HG02623 (cell line): ENCODE measurements around the gene CNTNAP2.
"Not testable (repeated sequence)": the region's sequence is repeated elsewhere in the genome, so short reads cannot be mapped to it uniquely, and the experiment has no call there.

Experiments used
- ATAC-seq: cut with Tn5 transposase; IDR thresholded peaks from one replicate; pipeline ENCODE4 v1.9.1; 2021; ENCODE audit warnings: moderate library complexity; ENCODE audit not compliant: unreplicated experiment

Gene CNTNAP2

DNA sequence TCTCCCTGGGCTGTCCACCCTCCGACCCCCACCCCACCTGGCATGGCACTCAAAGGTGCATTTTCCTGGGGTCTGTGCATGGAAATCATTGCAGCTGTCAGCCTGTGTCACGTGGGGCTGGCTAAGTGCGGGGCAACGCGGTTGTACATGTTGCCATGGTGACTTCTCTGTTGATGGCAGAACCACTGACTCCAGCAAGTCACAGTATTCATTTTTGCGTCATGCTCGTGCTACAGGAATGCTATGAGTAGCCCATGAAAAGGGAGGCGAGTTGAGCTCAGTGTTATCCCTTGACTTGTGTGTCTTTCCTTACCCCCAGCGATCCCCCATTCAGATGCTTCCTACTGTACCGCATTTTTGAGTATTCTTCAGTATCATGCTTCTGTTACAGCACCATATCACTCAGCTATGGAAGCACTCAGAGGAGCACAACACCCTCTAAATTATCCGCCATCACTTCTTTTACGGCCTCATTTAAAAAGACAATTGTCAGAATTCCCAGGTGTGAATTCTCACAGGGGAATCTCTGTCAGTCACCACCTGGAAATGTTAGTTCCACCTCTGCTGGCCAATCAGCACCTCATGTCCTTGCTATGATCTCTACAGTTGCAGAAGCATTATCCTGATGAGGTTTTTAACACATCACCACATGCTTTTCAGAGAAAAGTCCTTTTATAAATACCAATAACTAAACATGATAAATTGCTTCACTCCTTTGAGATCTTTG, 2279.6 kb downstream of the CNTNAP2 start:
- ATAC-seq = no peak

DNA sequence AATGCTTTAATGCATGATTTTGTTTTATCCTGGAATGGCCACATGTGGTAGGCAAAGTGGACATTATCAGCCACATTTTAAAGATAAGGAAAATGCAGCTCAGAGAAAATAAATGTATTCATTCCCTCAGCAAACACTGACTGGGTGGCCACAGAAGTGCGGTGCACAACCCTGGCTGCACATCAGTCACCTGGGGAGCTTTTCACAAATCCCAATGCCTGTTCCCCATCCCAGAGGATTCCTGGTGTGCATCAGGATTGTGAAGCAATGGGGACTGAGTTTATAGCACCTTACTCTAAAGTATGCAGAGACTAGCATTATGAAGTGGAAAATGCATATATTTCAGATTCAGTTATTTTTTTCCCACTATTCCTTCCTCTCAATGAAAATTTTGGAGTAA, 2280.5 kb downstream of the CNTNAP2 start:
- no peak for ATAC-seq

DNA sequence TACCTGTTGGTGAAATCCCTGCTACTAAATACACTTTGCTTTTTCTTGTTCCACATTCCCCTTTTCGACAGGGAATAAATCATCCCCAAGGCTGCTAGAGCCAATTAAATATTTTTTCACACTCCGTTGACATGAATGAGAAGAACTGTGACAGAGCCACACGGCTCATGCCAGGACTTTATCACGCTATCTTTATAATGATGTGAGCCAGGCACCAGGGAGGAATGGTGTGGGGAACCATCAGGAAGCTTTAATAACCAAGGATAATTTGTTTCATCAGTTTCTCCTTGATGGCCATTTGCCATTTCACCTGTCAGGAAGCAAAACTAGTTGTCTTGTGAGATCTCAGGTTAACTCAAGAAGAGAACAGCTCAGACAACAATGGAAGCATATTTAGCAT, 2280.9 kb downstream of the CNTNAP2 start:
- no peak for ATAC-seq

DNA sequence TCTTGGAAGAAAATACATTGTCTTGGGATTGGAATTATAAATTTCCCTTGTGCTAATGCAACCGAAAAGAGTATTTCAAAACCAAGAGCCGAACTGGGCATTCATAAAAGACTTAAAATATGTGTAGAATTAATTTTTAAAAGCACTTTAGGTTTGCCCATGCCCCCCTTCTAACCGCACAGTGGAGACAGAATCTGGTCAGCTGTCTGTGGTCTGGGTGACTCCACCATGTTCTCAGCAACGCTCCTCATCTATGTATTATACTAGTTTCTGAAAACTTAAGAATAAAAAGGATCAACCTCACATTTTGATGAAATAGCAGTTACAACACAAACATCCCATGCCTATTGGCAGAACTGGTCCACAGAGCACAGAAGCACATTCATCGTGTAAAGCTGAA, 2281.4 kb downstream of the CNTNAP2 start:
- no peak for ATAC-seq

DNA sequence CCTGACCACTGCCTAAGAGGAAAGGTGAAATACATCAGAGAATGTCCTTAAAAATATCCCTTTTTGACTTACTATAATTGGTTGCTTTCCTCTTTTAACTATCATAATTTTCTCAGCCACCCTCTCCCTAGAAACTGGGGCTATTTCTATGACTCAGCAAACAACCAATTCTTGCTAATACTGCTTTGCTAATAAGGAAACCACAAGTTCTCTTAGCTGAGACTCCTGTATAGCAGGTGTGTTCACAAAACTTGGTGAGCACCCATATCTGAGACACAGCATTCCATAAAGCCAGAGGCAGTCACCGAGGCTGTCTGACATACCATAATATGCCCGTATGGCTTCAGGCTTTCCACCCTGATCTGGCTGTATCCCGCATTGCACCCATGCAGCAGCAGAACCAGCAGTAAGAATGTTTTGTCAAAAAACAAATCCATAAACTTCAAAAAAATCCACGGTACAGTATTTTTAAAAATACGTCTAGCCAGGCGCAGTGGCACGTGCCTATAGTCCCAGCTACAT, 2282.3 kb downstream of the CNTNAP2 start:
- peak; percentile 87 for ATAC-seq

DNA sequence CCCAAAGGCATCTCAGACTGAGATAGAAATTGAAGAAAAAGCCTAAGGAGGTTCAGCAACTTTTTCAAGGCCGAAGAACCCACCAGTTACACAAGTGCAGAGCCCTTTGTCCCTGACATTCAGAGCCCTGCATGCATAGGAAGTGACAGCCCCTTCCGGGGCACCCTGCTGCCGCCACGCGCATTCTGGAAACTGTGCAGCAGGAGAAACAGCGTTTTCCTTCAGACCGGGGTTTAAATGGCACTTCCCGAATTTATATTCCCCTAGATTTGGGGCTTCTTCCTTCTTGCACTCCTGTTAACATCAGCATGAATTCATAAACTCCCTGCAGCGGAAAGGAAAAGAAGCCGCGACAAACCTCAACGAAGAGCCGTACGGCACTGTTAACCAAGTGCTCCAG, 2283.5 kb downstream of the CNTNAP2 start:
- no peak for ATAC-seq

DNA sequence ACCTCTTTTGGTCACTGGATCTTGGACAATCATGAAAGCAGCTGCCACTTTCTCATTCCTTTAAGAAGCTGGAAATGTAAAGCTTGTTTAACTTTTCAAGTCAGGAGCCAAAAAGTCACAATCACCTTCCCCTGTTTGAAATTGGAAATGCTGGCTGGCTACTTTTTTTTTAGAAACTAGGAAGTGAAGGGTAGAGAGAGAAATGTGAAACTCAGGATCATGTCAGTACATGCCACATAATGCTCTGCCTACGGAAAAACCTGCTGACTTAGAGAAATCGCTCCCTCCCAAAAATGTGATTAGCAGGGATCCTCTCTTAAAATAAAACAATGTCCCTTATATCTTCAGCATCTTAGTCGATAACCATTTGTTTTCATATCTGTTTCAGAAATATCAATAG, 2285.6 kb downstream of the CNTNAP2 start:
- no peak for ATAC-seq

DNA sequence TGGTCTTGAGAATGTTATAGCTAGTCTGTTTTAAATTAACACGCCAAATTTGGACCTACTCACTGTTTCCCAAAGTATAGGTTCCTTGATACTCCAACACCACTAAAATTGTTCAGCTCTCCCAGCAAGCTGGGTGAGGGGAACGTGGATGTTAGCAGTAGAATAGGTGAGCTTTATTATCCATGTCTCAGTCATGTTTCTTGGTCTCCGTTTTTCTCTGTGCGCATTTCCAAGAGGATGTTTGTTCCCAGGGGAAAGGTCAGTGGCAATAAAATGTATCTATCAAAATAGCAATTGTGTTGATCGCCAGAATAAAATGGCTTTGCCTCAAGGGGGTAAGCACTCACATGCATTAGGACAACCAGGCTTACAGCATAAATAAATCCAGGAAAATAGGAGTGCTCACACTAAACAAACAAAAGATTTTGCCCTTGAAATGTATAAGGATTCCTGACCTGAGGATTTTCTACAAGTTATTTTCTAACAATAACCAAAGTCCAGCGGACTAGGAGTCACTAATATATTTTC, 2286.9 kb downstream of the CNTNAP2 start:
- no peak for ATAC-seq

DNA sequence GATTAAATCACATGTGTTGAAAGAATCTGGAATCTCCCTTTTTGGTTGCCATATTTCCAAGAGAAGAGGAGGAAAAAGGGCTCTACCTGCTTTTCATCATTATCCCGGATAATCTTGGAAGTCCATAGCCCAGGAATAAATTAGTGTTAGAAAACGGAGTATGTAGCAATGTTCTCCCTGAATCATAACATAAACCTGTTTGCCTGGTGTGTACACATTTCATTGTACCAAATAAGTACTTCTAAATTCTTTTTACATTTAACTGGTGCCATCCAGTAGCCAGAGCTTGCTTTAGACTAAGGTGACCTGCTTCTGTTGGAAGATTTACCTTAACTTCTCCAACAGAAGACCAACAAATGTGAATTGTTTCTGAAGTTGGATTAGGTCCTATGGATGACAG, 2291.7 kb downstream of the CNTNAP2 start:
- no peak for ATAC-seq

DNA sequence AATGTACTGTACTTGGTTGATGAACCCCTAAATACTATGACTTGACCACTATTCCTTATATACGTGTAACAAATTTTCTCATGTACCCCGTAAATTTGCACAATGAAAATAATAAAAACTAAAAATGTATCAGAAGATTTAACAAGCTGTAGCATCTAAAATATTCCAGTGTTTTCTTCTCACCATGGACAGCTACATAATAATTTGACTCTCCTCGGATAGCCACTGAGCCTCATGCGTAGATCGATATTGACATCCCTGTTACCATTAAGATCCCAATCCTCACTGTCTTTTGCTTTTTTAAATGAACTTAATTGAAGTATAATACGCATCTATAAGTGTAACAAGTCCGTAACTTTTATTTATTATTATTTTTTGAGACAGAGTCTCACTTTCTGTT, 2294.3 kb downstream of the CNTNAP2 start:
- ATAC-seq = no peak

DNA sequence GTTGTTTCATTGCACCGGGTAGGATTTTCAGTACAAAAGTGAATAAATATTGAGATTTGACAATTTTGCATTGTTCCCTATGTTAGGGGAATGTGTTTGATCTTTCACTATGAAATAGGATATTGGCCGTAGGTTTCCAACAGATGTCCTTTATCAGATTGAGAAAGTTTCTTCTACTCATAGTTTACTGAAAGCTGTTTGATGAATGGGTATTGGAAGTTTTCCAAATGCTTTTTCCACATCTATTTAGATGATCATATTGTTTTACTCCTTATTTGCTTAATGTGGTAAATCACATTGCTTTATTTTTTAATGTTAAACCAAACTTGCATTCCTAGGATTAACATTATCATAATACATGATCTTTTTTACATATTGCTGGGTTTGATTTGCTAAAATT, 2296.1 kb downstream of the CNTNAP2 start:
- ATAC-seq = no peak

DNA sequence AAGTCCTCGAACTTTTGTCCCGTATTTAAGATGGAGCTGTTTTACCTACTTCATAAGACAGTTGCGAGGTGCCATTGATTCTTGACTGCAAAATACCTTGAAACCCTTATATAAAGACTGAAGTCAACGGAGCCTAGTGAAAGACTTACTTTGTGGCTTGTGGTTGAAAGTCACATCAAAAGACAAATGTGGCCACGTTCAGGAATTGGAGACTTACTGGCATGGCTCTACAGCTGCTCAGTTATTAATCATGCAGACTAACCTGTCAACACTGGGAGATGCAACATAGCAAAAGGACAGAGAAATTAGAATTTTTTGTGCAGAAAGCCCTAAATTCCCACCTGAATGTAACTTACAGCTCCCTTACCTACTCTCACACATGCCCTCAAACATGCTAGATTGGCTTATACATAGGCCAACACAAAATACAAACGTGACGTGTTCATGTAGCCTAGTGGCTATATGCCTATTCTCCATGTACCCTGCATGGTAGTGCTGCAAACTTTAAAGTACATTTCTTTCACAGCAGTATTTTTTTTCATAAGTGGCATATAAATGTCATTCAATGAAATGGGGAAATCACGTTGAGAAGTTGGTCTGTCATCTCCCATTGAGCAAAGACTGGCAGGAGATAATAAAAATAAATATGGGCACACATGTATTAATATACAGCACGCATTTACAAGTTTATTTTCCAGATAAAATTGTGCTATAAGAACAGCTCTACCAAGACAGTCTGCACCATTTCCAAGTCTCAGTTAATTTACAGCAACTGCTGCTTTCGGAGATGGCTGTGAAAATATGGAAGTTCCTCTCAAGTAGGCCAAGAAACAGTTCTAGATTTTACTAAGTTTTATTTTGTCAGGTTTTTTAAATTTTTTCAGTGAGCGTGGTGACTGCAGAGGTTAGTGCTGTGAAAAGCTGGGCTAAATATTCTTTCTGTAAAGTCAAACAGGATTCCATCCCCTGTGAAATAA, 2303.5 kb downstream of the CNTNAP2 start:
- ATAC-seq = peak; percentile 70

DNA sequence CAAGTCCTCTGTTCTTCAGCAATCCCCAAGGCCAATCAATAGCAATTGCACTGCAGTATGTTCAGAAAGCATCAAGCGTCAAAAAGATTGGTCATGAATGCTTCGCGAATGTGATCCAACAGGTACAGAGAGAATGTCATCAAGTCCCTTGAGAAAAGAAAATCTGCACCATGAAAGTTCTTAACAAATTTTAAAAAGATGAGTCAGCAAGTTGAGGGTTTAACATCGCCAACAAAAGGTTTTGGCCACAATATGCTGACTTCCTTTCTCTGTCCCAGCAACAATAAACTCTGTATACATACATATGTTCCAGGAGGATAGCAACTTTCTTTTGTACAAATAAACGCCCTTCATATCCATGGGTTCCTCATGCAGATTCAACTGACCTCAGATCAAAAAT, 2305.4 kb downstream of the CNTNAP2 start:
- ATAC-seq = no peak

DNA sequence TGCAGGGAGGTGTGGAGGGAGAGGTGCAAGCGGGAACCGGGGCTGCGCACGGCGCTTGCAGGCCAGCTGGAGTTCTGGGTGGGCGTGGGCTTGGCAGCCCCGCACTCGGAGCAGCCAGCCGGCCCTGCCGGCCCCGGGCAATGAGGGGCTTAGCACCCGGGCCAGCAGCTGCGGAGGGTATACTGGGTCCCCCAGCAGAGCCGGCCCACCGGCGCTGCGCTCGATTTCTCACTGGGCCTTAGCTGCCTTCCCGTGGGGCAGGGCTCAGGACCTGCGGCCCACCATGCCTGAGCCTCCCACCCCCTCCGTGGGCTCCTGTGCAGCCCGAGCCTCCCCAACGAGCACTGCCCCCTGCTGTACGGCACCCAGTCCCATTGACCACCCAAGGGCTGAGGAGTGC, 2309.8 kb downstream of the CNTNAP2 start:
- ATAC-seq = not testable (repeated sequence)

DNA sequence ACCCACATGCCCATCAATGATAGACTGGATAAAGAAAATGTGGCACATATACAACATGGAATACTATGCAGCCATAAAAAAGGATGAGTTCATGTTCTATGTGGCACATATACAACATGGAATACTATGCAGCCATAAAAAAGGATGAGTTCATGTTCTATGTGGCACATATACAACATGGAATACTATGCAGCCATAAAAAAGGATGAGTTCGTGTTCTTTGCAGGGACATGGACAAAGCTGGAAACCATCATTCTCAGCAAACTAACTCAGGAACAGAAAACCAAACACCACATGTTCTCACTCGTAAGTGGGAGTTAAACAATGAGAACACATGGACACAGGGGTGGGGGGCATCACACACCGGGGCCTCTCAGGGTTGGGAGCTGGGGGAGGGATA, 2314.1 kb downstream of the CNTNAP2 start:
- ATAC-seq = not testable (repeated sequence)

DNA sequence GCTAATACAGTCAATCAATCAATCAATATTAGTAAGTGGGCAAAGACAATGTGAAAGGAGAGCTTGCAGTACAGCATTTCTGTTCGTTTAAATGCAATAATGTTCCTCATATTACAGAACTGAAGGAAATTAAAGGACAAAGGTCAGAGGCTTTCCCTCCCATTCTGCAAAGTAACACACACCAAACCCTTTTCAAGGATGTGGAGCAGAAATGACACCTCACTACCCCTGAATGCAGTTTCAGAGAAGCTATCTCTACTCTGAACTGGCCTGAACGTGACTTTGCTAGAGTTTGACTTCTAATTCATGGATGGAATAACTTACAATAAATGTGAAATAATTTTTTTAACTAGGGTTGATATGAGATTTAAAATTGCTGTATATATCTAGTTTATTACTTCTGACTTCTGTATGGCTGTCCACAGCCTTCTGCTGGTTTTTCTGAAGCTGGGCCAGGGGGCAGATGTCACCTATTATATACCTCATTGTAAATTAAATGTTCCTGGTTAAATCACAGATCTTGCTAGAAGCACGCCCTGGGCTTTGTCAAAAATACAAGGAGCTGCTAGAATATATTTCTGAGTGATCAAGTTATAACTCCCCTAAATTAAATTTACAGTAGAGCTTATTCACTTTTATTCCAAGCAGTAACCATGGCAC, 2317.1 kb downstream of the CNTNAP2 start:
- no peak for ATAC-seq

DNA sequence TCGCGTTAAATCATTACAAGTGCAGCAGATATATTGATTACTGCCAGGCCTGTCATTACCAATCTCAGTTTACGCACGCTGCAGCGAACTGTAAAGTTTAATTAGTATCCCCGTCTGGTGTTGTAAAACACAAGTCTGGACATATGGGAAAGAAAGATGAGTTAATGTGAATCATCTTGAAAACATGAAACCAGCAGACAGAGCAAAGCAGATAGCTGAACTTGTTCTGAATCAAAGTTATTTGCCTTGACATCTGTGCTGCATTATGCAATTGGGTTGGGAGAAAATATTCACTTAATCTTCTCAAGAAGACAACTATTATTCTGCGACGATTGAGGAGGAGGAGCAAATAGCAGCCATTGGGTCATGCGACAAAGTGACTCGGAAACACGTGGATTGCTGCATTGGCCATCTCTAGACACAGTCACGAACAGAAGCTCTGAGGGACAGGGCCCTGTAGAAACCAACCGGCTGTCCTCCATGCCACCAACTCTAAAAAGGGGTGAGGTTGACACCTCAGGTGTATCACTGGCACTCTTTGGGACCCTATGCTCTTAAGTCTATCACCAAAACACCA, 2317.7 kb downstream of the CNTNAP2 start:
- no peak for ATAC-seq

DNA sequence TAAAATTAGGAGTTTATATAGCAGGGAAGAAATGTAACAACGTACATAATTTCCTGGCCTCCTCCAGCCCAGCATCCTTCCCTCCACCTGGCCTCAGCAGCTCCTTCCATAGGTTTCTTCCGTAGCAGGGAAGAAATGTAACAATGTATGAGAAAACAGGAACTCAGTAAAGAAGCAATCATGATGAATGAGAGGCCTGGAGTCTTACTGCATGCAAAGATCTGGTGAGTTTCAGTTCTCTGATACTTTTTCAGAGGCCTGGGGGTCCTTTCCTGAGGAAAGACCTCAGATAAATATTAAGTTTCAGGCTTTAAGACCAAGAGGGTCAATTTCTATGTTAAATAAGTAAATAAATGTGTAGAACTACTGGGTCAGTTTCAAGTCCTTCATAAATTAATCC, 2318.3 kb downstream of the CNTNAP2 start:
- ATAC-seq = no peak

DNA sequence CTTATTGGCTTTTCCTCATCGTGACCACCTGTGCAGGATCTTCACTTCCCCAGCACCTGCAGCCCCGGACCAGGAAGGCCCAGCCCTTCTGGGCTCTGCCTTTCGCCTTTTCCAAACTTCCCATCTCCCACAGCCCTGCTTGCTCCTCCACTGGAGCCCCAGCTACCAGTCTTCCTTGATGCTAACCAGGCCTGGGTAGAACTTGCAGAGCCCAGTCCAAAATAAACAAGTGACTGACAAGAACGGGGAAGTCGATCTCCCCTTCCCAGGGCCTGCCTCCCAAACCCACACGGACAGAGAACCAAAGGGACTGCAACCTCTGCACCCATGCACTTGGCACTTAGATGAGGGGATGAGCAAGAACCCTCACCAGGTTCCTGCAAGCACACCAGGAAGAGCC, 2319.1 kb downstream of the CNTNAP2 start:
- no peak for ATAC-seq

DNA sequence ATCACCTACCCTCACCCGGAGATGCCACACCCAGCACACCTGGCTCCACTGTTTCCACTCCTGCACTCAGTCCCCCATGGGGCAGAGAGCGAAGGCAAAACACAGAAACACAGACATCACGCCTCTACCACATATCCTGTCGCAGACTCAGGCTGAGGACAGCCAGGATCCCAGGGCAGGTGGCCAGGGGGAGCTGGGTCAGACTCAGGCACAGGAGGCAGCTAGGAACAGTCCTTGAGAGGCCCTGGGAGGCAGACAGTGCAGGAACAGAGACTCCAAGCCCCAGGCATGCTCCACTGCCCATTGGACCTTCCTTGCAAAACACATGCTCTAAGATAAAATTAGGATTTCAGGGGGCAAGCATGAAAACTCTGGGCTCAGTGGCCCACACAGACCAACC, 2319.5 kb downstream of the CNTNAP2 start:
- ATAC-seq = no peak

DNA sequence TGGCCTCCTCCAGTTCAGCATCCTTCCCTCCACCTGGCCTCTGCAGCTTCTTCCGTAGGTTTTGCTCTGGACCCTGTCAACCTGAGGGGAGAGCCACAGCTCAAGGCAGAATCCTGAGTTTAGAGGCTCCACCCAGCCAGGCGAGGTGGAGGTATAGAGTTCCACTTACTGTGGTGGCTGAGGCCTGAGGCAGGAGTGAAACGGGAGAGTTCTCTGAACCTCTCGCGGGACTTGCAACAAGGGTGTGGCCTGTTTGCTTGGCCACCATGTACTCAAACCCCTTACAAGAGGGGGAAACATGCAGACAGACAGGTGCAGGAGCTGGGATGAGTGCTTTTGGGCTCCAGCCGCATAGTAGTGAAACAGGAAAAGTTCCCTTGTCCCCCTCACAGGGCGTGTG, 2320.0 kb downstream of the CNTNAP2 start:
- ATAC-seq = no peak
